Adrenal gland (tissue), 5 donors: ENCODE measurements around the gene LILRA5.
"Not testable (repeated sequence)": the region's sequence is repeated elsewhere in the genome, so short reads cannot be mapped to it uniquely, and the experiment has no call there.

Experiments used
- CTCF ChIP-seq, 6 experiments: fragments of 450-650 bp in 4 of 6; fragments of 200-600 bp in 2 of 6; sonication (generic) in 1 of 6; IDR thresholded peaks; 1 replicate in 5 of 6; 2 replicates in 1 of 6; pipeline versions ENCODE4 v1.5.1 to v1.8.0; 2016 to 2021; ENCODE audit warnings: antibody characterized with exemption in 6 of 6, mild to moderate bottlenecking in 2 of 6, moderate library complexity in 1 of 6
- POLR2A ChIP-seq, 2 donors: fragments of 450-650 bp; IDR thresholded peaks; one replicate each; pipeline ENCODE4 v1.6.1; 2017; ENCODE audit warnings: antibody characterized with exemption in 2 of 2, mild to moderate bottlenecking in 2 of 2, moderate library complexity in 1 of 2
- donor health status: DM: no; HTN: no; CAD: no.

DNA sequence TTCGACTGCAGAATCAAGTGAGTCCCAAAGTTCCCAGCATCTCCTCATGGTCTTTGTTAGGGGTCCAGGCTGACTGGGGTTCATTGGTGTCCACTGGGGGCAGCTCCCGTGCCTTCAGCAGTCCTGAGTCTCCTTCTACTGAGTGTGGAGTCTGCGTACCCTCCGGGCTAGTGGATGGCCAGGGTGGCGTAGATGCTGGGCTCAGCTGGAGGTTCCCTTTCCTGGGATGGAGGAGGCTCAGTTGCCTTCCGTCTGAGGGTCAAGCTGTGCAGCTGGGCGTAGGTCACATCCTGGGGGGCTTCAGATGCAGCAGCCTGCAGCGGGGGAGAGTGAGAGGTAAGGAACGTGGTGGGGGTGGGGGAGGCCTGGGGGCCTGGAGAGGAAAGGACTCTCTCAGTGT lies 38.5 kb downstream of the LILRA5 start:
- TF ChIP-seq CTCF, POLR2A (IDR thresholded peaks at IDR 0.05): not testable (repeated sequence)
